CD4-positive, alpha-beta T cell treated with Interleukin-17A for 1 hour (primary cell): ENCODE data around the gene PIK3R6.
A peak's percentile ranks its signal among the peaks of the same experiment; 100 is the strongest.

ENCODE experiments used
- DNase-seq: peaks from one replicate; pipeline ENCODE4 v3.0.0-alpha.2; 2020

The PIK3R6 gene

GRCh38 chr17:8867361-8867981 is at the start of gene PIK3R6:
PIK3R6 (minus strand) TSS chr17:8867674; CDS start chr17:8849794, 17,880 bp downstream.
- DNase-seq: peak; percentile 18

- DNase-seq: no peak
These were observed 49.0 kb upstream of the PIK3R6 start for GRCh38 chr17:8916466-8916865.

- no peak for DNase-seq
These were observed 47.1 kb upstream of the PIK3R6 start for GRCh38 chr17:8914554-8914953.

- DNase-seq: no peak
These were observed 46.4 kb upstream of the PIK3R6 start for GRCh38 chr17:8913879-8914278.

GRCh38 chr17:8913091-8913490 is 45.6 kb upstream of the PIK3R6 start:
- no peak for DNase-seq

GRCh38 chr17:8912084-8912981 is 44.9 kb upstream of the PIK3R6 start:
- DNase-seq: no peak

GRCh38 chr17:8910969-8911604 is 43.6 kb upstream of the PIK3R6 start:
- DNase-seq: no peak

GRCh38 chr17:8909586-8910270 is 42.3 kb upstream of the PIK3R6 start:
- DNase-seq: no peak

GRCh38 chr17:8905331-8905730 is 37.9 kb upstream of the PIK3R6 start:
- DNase-seq: peak; percentile 31

- DNase-seq: no peak
These were observed 37.2 kb upstream of the PIK3R6 start for GRCh38 chr17:8904686-8905085.

- DNase-seq: no peak
These were observed 36.7 kb upstream of the PIK3R6 start for GRCh38 chr17:8904201-8904600.

- DNase-seq: peak; percentile 43
These were observed 33.4 kb upstream of the PIK3R6 start for GRCh38 chr17:8900626-8901585.

GRCh38 chr17:8900207-8900606 is 32.7 kb upstream of the PIK3R6 start:
- DNase-seq: no peak

GRCh38 chr17:8898636-8899035 is 31.2 kb upstream of the PIK3R6 start:
- no peak for DNase-seq

GRCh38 chr17:8898126-8898525 is 30.7 kb upstream of the PIK3R6 start:
- DNase-seq: no peak

GRCh38 chr17:8896641-8897635 is 29.5 kb upstream of the PIK3R6 start:
- no peak for DNase-seq

GRCh38 chr17:8896087-8896486 is 28.6 kb upstream of the PIK3R6 start:
- DNase-seq: no peak

GRCh38 chr17:8894673-8895578 is 27.5 kb upstream of the PIK3R6 start:
- DNase-seq: peak; percentile 72

- DNase-seq: no peak
These were observed 26.8 kb upstream of the PIK3R6 start for GRCh38 chr17:8894202-8894671.
